Hepatocyte (in vitro differentiated cells): ENCODE data around the gene DCTPP1.

ENCODE experiments used
- EZH2 ChIP-seq: fragments of 200-600 bp; sonication (generic); IDR thresholded peaks from 2 replicates; pipeline ENCODE4 v1.6.1; 2016; ENCODE audit warnings: antibody characterized with exemption, mild to moderate bottlenecking, borderline replicate concordance
- TF ChIP-seq, protein P1 (sequence below): fragments of 200-600 bp; sonication (generic); IDR thresholded peaks from 2 replicates; pipeline ENCODE4 v1.5.1; 2016; ENCODE audit warnings: antibody characterized with exemption, mild to moderate bottlenecking; ENCODE audit not compliant: poor library complexity

DNA sequence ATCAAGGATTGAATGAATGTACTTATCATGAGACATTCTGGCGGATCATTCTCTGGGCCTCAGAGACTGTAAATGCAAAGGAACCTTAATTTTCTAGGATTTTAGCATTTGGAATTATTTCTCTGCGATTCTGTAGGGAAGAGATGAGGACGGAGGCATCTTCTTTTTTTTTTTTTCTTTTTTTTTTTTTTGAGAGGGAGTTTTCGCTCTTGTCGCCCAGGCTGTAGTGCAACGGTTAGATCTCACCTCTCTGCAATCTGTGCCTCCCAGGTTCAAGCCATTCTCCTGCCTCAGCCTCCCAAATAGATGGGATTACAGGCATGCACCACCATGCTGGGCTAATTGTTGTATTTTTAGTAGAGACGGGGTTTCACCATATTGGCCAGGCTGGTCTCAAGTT lies 44.9 kb upstream of the DCTPP1 start:
- TF ChIP-seq EZH2 = no peak
- TF ChIP-seq, protein P1, sequence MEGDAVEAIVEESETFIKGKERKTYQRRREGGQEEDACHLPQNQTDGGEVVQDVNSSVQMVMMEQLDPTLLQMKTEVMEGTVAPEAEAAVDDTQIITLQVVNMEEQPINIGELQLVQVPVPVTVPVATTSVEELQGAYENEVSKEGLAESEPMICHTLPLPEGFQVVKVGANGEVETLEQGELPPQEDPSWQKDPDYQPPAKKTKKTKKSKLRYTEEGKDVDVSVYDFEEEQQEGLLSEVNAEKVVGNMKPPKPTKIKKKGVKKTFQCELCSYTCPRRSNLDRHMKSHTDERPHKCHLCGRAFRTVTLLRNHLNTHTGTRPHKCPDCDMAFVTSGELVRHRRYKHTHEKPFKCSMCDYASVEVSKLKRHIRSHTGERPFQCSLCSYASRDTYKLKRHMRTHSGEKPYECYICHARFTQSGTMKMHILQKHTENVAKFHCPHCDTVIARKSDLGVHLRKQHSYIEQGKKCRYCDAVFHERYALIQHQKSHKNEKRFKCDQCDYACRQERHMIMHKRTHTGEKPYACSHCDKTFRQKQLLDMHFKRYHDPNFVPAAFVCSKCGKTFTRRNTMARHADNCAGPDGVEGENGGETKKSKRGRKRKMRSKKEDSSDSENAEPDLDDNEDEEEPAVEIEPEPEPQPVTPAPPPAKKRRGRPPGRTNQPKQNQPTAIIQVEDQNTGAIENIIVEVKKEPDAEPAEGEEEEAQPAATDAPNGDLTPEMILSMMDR = no peak
